NCI-H526 treated with DMSO at 0.1 percent for 48 hours (cell line): ENCODE measurements around the gene DBNDD1.

Experiments used
- DNase-seq: peaks from one replicate; lab custom pipeline; 2025; lab: John Stamatoyannopoulos, UW

The DBNDD1 gene

GRCh38 chr16:89961920-89962319, 57.3 kb downstream of the DBNDD1 start:
- DNase-seq: no peak

GRCh38 chr16:89960966-89961365, 58.3 kb downstream of the DBNDD1 start:
- no peak for DNase-seq

DNA sequence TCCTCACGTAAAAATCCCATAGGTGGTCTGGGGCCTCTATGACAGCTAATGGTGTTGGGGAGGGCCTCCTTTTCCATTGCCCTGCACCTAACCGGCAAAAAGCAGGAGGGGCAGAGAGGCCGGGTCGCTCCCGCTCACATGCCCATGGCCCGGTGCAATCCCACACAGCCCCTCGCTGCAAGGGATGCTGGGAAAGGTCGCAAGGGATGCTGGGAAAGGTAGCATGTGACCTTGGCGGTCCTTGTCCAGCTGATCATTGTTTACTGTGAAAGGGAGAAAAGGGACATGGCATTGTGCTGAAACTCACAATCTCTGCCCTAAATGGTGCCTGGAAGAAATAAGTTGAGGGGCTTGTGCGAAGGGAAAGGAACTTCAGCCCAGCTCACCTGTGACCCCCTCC, 60.7 kb downstream of the DBNDD1 start:
- no peak for DNase-seq

- no peak for DNase-seq
These were observed 61.2 kb downstream of the DBNDD1 start for GRCh38 chr16:89958068-89958467.

GRCh38 chr16:89957216-89957785, 62.0 kb downstream of the DBNDD1 start:
- DNase-seq: no peak

GRCh38 chr16:89956505-89957215, 62.6 kb downstream of the DBNDD1 start:
- DNase-seq: no peak

DNA sequence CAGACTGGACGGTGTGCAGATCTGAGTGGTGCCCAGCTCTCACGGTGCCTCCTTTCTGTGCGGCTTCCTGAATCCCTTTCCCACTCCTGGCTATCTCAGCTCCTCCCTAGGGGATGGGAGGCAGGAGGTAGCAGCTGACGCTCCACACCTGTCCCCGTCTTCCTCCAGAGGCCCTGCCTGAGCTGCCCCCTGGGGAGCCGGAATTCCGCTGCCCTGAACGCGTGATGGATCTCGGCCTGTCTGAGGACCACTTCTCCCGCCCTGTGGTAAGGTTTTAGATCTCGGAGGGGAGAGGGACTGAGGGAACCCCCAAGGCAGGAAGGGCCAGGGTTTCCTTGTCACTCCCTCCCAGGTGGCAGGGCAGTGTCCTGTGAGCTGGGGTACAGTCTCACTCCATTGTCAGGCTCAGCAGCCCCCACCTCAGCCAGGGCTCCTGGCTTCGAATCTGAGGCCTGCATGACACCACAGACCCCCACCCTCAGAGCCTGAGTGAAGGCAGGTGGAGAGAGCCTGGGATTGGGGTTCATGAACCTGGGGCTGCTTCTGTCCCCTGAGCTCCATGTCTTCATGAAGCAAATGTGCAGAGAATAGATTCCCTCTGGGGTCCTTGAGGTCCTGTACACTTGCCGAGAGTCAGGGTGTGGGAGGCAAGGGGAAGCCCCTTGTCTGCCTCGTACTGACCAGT, 64.1 kb downstream of the DBNDD1 start:
- no peak for DNase-seq
